IMR-90 (cell line): Measurements from ENCODE around the gene GALNT13. TPM values are rescaled to one million over a fixed set of nuclear protein-coding genes. Genes with fewer than 3 reads are reported as not detected.

Experiments
- ATAC-seq: fragments of 200-7000 bp; cut with Tn5 transposase; 2 replicates; pipeline ENCODE4 v1.9.1; 2020; ENCODE audit warnings: low read depth, mild to moderate bottlenecking, moderate library complexity
- BruUV-seq: library from RNA; stranded (reverse); fragments of 400-500 nt; replicated peaks from 2 replicates; lab custom pipeline; 2021; lab: Mats Ljungman, UMichigan
- CTCF ChIA-PET: fragments of 300-600 bp; formaldehyde crosslinking; extraction: SDS; loops from one replicate; lab custom pipeline; 2021; ENCODE audit warnings: antibody characterized with exemption; lab: Yijun Ruan, JAX
- POLR2A ChIA-PET: fragments of 300-600 bp; sonication (Branson Sonifier 250); formaldehyde crosslinking; loops from one replicate; lab custom pipeline; 2022; ENCODE audit warnings: antibody characterized with exemption; ENCODE audit not compliant: unreplicated experiment; lab: Charles Lee
- DNase-seq: peaks from one replicate; pipeline ENCODE4 v3.0.0; 2013
- H2AFZ ChIP-seq: replicated peaks from 2 replicates; pipeline ENCODE3; 2013; ENCODE audit warnings: low read length, mild to moderate bottlenecking; ENCODE audit not compliant: poor library complexity
- H2AK5ac ChIP-seq: 2 replicates; pipeline ENCODE4 v1.6.1; 2013; ENCODE audit warnings: low read depth, low read length, inconsistent platforms
- H2AK9ac ChIP-seq: replicated peaks from 2 replicates; pipeline ENCODE3; 2013; ENCODE audit warnings: mild to moderate bottlenecking, low read depth, low read length, moderate library complexity; ENCODE audit not compliant: poor library complexity
- H2BK120ac ChIP-seq: 2 replicates; pipeline ENCODE4 v1.6.1; 2013; ENCODE audit warnings: low read depth, low read length, inconsistent platforms
- H2BK15ac ChIP-seq: 3 replicates; pipeline ENCODE4 v1.6.1; 2013; ENCODE audit warnings: low read depth, low read length, inconsistent platforms
- H2BK20ac ChIP-seq: 2 replicates; pipeline ENCODE4 v1.6.1; 2013; ENCODE audit warnings: low read depth, mild to moderate bottlenecking, inconsistent platforms, low read length, moderate library complexity
- H2BK5ac ChIP-seq: 2 replicates; pipeline ENCODE4 v1.6.1; 2013; ENCODE audit warnings: mild to moderate bottlenecking, low read depth, low read length, inconsistent platforms; ENCODE audit not compliant: poor library complexity, severe bottlenecking
- H3K14ac ChIP-seq: replicated peaks from 2 replicates; pipeline ENCODE4 v1.6.1; 2013; ENCODE audit warnings: low read depth, low read length, inconsistent platforms
- H3K18ac ChIP-seq: 2 replicates; pipeline ENCODE4 v1.6.1; 2013; ENCODE audit warnings: low read depth, low read length, control low read depth
- H3K23ac ChIP-seq: 2 replicates; pipeline ENCODE4 v1.6.1; 2013; ENCODE audit warnings: low read depth, low read length, inconsistent platforms
- H3K27ac ChIP-seq: 2 replicates; pipeline ENCODE4 v1.5.1; 2013; ENCODE audit warnings: mild to moderate bottlenecking, control low read depth, low read length; ENCODE audit not compliant: insufficient read depth
- H3K27me3 ChIP-seq: 2 replicates; pipeline ENCODE4 v1.6.1; 2013; ENCODE audit warnings: low read length; ENCODE audit not compliant: control insufficient read depth, insufficient read depth
- H3K36me3 ChIP-seq: 2 replicates; pipeline ENCODE4 v1.6.1; 2013; ENCODE audit warnings: low read length, mixed read lengths; ENCODE audit not compliant: control insufficient read depth, insufficient read depth
- H3K4ac ChIP-seq: 2 replicates; pipeline ENCODE4 v1.6.1; 2013; ENCODE audit warnings: low read depth, low read length, inconsistent platforms
- H3K4me1 ChIP-seq: 2 replicates; pipeline ENCODE4 v1.6.1; 2013; ENCODE audit warnings: low read length, mixed read lengths; ENCODE audit not compliant: control insufficient read depth, insufficient read depth
- H3K4me2 ChIP-seq: 2 replicates; pipeline ENCODE4 v1.6.1; 2013; ENCODE audit warnings: low read depth, mild to moderate bottlenecking, control low read depth, low read length, moderate library complexity
- H3K4me3 ChIP-seq: 2 replicates; pipeline ENCODE4 v1.5.1; 2013; ENCODE audit warnings: low read depth, mild to moderate bottlenecking, control low read depth, low read length, moderate library complexity; ENCODE audit not compliant: insufficient read depth
- H3K56ac ChIP-seq: 2 replicates; pipeline ENCODE4 v1.6.1; 2013; ENCODE audit warnings: low read length, inconsistent platforms; ENCODE audit not compliant: insufficient read depth; ENCODE audit errors: extremely low read depth
- H3K79me1 ChIP-seq, 2 experiments: 2 replicates each; pipeline ENCODE4 v1.6.1; 2013; ENCODE audit warnings: low read length in 2 of 2, inconsistent platforms in 1 of 2, low read depth in 1 of 2
- H3K9ac ChIP-seq: 2 replicates; pipeline ENCODE4 v1.6.1; 2013; ENCODE audit warnings: low read depth, low read length, control low read depth
- H3K9me1 ChIP-seq: 2 replicates; pipeline ENCODE4 v1.6.1; 2013; ENCODE audit warnings: low read length, inconsistent platforms; ENCODE audit not compliant: insufficient read depth
- H3K9me3 ChIP-seq: 2 replicates; pipeline ENCODE4 v1.6.1; 2013; ENCODE audit warnings: low read length; ENCODE audit not compliant: control insufficient read depth, insufficient read depth
- H4K20me1 ChIP-seq: 2 replicates; pipeline ENCODE4 v1.6.1; 2013; ENCODE audit warnings: low read length, inconsistent platforms; ENCODE audit not compliant: insufficient read depth
- H4K5ac ChIP-seq: 2 replicates; pipeline ENCODE4 v1.6.1; 2013; ENCODE audit warnings: mild to moderate bottlenecking, low read depth, low read length, control low read depth
- H4K8ac ChIP-seq, 2 experiments: 2 replicates each; pipeline ENCODE4 v1.6.1; 2013; ENCODE audit warnings: low read depth in 2 of 2, low read length in 2 of 2, control low read depth in 1 of 2, inconsistent platforms in 1 of 2
- H4K91ac ChIP-seq: 2 replicates; pipeline ENCODE4 v1.6.1; 2013; ENCODE audit warnings: low read depth, low read length, inconsistent platforms; ENCODE audit not compliant: insufficient read depth
- BHLHE40 ChIP-seq: fragments of 150-350 bp; IDR thresholded peaks from 2 replicates; pipeline ENCODE4 v1.6.1; 2016; ENCODE audit warnings: mild to moderate bottlenecking, low read depth, low read length
- CEBPB ChIP-seq: IDR thresholded peaks from 2 replicates; pipeline ENCODE4 v1.6.1; 2012; ENCODE audit warnings: low read depth, low read length, improper control_type of control experiment
- CHD1 ChIP-seq: IDR thresholded peaks from 2 replicates; pipeline ENCODE4 v1.6.1; 2012; ENCODE audit warnings: low read depth, low read length, improper control_type of control experiment
- ELK1 ChIP-seq: fragments of 150-350 bp; IDR thresholded peaks from 2 replicates; pipeline ENCODE4 v1.6.1; 2016; ENCODE audit warnings: low read depth, mild to moderate bottlenecking, low read length, moderate library complexity, borderline replicate concordance
- FOS ChIP-seq: fragments of 150-350 bp; IDR thresholded peaks from 2 replicates; pipeline ENCODE4 v1.6.1; 2016; ENCODE audit warnings: low read depth, low read length
- MAFK ChIP-seq: IDR thresholded peaks from 2 replicates; pipeline ENCODE4 v1.6.1; 2012; ENCODE audit warnings: low read depth, low read length, improper control_type of control experiment
- MXI1 ChIP-seq: IDR thresholded peaks from 2 replicates; pipeline ENCODE4 v1.6.1; 2012; ENCODE audit warnings: low read depth, mild to moderate bottlenecking, low read length, moderate library complexity, borderline replicate concordance
- POLR2A ChIP-seq: IDR thresholded peaks from 2 replicates; pipeline ENCODE4 v1.6.1; 2012; ENCODE audit warnings: mild to moderate bottlenecking, low read depth, low read length
- RCOR1 ChIP-seq: IDR thresholded peaks from 2 replicates; pipeline ENCODE4 v1.6.1; 2012; ENCODE audit warnings: mild to moderate bottlenecking, low read length, improper control_type of control experiment; ENCODE audit not compliant: insufficient replicate concordance
- RFX5 ChIP-seq: IDR thresholded peaks from 2 replicates; pipeline ENCODE4 v1.8.0; 2012; ENCODE audit warnings: low read depth, mild to moderate bottlenecking, low read length, moderate library complexity
- SMC3 ChIP-seq: fragments of 150-350 bp; IDR thresholded peaks from 2 replicates; pipeline ENCODE4 v1.6.1; 2016; ENCODE audit warnings: low read depth, mild to moderate bottlenecking, antibody characterized with exemption, low read length, moderate library complexity
- WGBS, 2 experiments: methylation state at CpG; one replicate each; pipeline versions ENCODE4 v1.1.5 to v1.1.7; 2013; ENCODE audit warnings: missing lambda C conversion rate in 2 of 2; ENCODE audit not compliant: insufficient read length in 1 of 2; ENCODE audit errors: extremely low coverage in 2 of 2; 5-methylcytosine and 5-hydroxymethylcytosine counted together
- dilution Hi-C: fragments of 300-500 bp; cut with HindIII; formaldehyde crosslinking; loops from one replicate; pipeline ENCODE4 v1.14.3; 2018; ENCODE audit warnings: low sequenced_read_pairs; ENCODE audit not compliant: unreplicated experiment
- in situ Hi-C: fragments of 300-500 bp; cut with MboI; formaldehyde crosslinking; loops from 3 replicates; pipeline ENCODE4 v1.14.3; 2019; ENCODE audit warnings: low sequenced_read_pairs, inconsistent platforms, mixed read lengths
- intact Hi-C: fragments of 100-400 bp; cut with micrococcal nuclease; formaldehyde crosslinking; loops from 2 replicates; pipeline ENCODE4 v1.10.0; 2022
- polyA plus RNA-seq, 3 experiments: library from polyadenylated mRNA; depleted of rRNA; stranded (reverse); fragments of >200 nt; gene quantifications; 2 replicates each; pipeline ENCODE4 v1.2.3, GENCODE V29; 2012; ENCODE audit warnings: low replicate concordance in 1 of 3
- total RNA-seq: library from RNA; depleted of rRNA; stranded (reverse); fragments of >200 nt; gene quantifications from 2 replicates; pipeline ENCODE4 v1.2.3, GENCODE V29; 2012
- TF ChIP-seq, protein P1 (sequence below): fragments of 150-350 bp; IDR thresholded peaks from 2 replicates; pipeline ENCODE4 v1.6.1; 2017; ENCODE audit warnings: mild to moderate bottlenecking, antibody characterized with exemption, low read length, low read depth
- TF ChIP-seq, protein P2 (sequence below): conservative IDR thresholded peaks from 2 replicates; pipeline ENCODE4 v1.5.1; 2012; ENCODE audit warnings: mild to moderate bottlenecking, low read depth, low read length, improper control_type of control experiment

The GALNT13 gene
- total and polyA plus RNA-seq, 2 of the 4 experiments (the other 2 are of a cell fraction): 0.03 TPM; not detected in 1

- in situ Hi-C loops: no loop called here
- no TSS peak for BruUV-seq
- no peaks in the 10 kb centered on the region for H3K4me1 ChIP-seq
- H2BK15ac ChIP-seq: no peak overlapping the region
- H3K23ac ChIP-seq: no peak overlapping the region
- H4K5ac ChIP-seq: no peak overlapping the region
- no peak overlapping the region for H4K91ac ChIP-seq
- no peak overlapping the region for H3K4me2 ChIP-seq
- no peaks in the 10 kb centered on the region for H4K20me1 ChIP-seq
- CTCF ChIA-PET: no interaction called here
- no peak overlapping the region for H3K14ac ChIP-seq
- H3K4ac ChIP-seq: no peak overlapping the region
- H3K79me1 ChIP-seq: no peaks in the 10 kb centered on the region
- peaks cover 3% of the 10 kb centered on the region; the same call in 1 of the 2 replicates for H3K9me3 ChIP-seq
- no peak overlapping the region for H2BK120ac ChIP-seq
- H3K56ac ChIP-seq: no peak overlapping the region
- dilution Hi-C loops: no loop called here
- H3K4me3 ChIP-seq: no peak overlapping the region
- no peak overlapping the region for H2BK5ac ChIP-seq
- H2BK20ac ChIP-seq: no peak overlapping the region
- no peaks in the 10 kb centered on the region for H3K9me1 ChIP-seq
- H3K27ac ChIP-seq: no peak overlapping the region
- no peak for DNase-seq
- no peak overlapping the region for H2AK9ac ChIP-seq
- H3K18ac ChIP-seq: no peak overlapping the region
- ATAC-seq: no peak
- intact Hi-C loops: no loop called here
- no peak overlapping the region for H3K9ac ChIP-seq
- H3K36me3 ChIP-seq: no peaks in the 10 kb centered on the region
- whole genome bisulfite sequencing, 2 experiments: no CpG with 5 or more reads among the region's 3 CpGs
- H3K27me3 ChIP-seq: no peaks in the 10 kb centered on the region
- TF ChIP-seq MAFK (no peak), FOS (no peak), RCOR1 (no peak), CEBPB (no peak), ELK1 (no peak), CHD1 (no peak), MXI1 (no peak), BHLHE40 (no peak), POLR2A (no peak), SMC3 (no peak), RFX5 (no peak)
- TF ChIP-seq, protein P1, sequence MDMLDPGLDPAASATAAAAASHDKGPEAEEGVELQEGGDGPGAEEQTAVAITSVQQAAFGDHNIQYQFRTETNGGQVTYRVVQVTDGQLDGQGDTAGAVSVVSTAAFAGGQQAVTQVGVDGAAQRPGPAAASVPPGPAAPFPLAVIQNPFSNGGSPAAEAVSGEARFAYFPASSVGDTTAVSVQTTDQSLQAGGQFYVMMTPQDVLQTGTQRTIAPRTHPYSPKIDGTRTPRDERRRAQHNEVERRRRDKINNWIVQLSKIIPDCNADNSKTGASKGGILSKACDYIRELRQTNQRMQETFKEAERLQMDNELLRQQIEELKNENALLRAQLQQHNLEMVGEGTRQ: no peak
- TF ChIP-seq, protein P2, sequence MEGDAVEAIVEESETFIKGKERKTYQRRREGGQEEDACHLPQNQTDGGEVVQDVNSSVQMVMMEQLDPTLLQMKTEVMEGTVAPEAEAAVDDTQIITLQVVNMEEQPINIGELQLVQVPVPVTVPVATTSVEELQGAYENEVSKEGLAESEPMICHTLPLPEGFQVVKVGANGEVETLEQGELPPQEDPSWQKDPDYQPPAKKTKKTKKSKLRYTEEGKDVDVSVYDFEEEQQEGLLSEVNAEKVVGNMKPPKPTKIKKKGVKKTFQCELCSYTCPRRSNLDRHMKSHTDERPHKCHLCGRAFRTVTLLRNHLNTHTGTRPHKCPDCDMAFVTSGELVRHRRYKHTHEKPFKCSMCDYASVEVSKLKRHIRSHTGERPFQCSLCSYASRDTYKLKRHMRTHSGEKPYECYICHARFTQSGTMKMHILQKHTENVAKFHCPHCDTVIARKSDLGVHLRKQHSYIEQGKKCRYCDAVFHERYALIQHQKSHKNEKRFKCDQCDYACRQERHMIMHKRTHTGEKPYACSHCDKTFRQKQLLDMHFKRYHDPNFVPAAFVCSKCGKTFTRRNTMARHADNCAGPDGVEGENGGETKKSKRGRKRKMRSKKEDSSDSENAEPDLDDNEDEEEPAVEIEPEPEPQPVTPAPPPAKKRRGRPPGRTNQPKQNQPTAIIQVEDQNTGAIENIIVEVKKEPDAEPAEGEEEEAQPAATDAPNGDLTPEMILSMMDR: no peak
- H2AFZ ChIP-seq: no peak overlapping the region
- H2AK5ac ChIP-seq: no peak overlapping the region
- H4K8ac ChIP-seq: no peak overlapping the region
- POLR2A ChIA-PET: no interaction called here
Observed at GRCh38 chr2:154032220-154032619, 160.5 kb downstream of the GALNT13 start.
